Activated gamma-delta T cell treated with anti-CD3 and anti-CD28 coated beads, Interleukin-2, amount 50 U/mL, for 16 hours (primary cell): ENCODE results near the gene MRFAP1.
"Not testable (repeated sequence)": the region's sequence is repeated elsewhere in the genome, so short reads cannot be mapped to it uniquely, and the experiment has no call there.

Source experiments
- DNase-seq: peaks from one replicate; pipeline ENCODE4 v3.0.0-alpha.2; 2020; ENCODE audit warnings: low read depth

Gene MRFAP1

DNA sequence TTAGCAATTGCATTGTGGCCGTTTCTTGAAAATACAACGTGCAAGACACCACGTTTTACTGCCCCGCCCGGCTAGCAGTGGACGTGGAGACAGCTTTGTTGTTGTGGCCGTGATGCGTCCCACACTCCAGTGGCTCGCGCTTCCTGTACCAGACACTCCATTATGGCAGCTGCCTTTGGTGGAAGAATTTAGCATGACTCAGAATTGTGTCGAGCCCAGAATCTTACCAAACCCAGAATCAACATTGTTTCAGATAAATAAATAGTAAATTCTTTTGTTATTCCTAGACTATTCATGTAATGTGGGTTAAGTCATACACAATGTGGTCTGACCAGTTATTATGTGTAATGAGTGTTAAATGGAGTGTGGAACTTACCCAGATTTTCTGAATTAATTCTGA, 27.9 kb downstream of the MRFAP1 start:
- DNase-seq: no peak

- DNase-seq: no peak
Measured at GRCh38 chr4:6671648-6672047, 31.2 kb downstream of the MRFAP1 start.

DNA sequence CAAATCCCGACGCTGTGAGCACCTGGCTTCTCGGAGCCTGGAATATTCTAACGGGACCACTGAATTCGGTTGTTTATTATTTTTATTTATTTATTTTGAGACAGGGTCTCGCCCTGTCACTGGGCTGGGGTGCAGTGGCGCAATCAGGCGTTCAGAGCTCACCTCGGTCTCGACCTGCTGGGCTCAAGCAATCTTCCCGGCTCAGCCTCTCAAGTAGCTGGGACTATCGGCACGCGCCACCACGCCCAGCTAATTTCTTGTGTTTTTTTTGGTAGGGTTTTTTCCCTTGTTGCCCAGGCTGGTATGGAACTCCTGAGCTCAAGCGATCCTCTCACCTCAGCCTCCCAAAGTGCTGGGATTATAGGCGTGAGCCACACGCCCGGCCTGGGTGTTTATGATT, 31.6 kb downstream of the MRFAP1 start:
- no peak for DNase-seq

DNA sequence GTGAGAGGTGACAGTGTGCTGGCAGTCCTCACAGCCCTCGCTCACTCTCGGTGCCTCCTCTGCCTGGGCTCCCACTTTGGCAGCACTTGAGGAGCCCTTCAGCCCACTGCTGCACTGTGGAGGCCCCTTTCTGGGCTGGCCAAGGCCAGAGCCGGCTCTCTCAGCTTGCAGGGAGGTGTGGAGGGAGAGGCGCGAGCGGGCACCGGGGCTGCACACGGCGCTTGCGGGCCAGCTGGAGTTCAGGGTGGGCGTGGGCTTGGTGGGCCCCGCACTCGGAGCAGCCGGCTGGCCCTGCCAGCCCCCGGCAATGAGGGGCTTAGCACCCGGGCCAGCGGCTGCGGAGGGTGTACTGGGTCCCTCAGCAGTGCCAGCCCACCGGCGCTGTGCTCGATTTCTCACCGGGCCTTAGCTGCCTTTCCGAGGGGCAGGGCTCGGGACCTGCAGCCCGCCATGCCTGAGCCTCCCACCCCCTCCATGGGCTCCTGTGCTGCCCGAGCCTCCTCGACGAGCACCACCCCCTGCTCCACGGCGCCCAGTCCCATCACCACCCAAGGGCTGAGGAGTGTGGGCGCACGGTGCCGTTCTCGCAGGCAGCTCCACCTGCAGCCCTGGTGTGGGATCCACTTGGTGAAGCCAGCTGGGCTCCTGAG, 32.2 kb downstream of the MRFAP1 start:
- DNase-seq: not testable (repeated sequence)

GRCh38 chr4:6673191-6673659, 32.7 kb downstream of the MRFAP1 start:
- not testable (repeated sequence) for DNase-seq

GRCh38 chr4:6673660-6674499, 33.4 kb downstream of the MRFAP1 start:
- DNase-seq: peak; percentile 88

DNA sequence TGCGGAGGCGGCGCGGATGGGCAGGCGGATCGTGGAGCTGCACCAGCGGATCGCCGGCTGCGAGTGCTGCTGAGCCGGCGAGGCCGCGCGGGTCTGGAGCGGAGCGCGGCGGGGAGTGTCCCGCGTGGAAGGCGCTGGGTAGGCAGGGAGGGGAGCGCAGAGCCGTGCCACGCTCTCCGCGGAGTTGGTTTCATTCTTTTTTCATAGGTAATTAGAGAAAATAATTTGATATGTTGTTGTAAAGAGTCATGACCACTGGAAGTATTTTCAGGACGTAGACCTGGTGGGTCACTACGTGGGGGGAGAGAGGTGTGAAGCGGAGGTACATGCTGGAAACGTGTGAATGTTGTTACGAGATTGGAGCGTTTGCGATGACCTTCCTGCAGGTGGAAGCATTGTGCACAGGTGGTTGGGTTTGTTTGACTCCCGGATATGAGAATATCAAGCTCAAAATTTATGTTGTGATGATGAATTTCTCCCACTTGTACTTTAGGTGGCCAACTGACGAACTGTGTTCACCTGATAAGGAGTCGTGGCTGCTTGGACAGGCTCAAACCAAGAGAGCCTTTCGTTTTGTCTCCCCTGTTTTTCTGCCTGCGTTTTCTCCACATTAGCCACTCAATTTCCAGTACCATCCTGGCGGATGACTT, 34.1 kb downstream of the MRFAP1 start:
- peak; percentile 48 for DNase-seq

- no peak for DNase-seq
Measured at GRCh38 chr4:6676722-6677558, 36.5 kb downstream of the MRFAP1 start.

DNA sequence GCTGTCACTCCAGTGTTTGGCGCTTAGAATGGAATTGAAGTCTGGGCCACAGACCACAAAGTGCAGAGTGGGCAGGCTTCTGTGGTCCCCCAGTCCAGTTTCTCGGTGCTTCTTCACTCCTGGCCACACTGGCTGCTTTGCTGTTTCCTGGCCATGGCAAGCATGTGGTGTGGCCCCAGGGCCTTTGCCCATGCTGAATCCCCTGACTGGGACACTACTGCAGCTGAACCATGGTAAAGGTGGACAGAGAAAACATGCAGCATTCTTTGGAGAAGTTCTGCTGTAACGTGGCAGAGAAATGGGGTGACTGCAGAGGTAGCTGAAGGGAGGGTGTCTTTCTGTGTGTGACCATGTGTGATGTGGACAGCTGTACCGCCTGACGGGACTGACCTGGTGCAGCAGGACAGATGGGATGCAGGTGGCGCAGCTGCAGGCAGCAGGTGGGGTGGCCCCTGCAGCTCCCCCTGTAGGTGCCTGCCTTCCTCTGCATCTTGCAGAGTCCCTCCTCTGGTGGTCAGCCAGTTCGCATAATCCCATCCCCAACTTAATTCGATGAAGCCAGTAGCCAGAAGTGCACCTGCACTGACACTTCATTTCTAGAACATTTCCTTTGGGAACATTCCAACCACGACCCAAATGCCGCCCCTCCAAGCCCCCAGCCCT, 40.0 kb downstream of the MRFAP1 start:
- DNase-seq: no peak

GRCh38 chr4:6681191-6681590, 40.7 kb downstream of the MRFAP1 start:
- no peak for DNase-seq

DNA sequence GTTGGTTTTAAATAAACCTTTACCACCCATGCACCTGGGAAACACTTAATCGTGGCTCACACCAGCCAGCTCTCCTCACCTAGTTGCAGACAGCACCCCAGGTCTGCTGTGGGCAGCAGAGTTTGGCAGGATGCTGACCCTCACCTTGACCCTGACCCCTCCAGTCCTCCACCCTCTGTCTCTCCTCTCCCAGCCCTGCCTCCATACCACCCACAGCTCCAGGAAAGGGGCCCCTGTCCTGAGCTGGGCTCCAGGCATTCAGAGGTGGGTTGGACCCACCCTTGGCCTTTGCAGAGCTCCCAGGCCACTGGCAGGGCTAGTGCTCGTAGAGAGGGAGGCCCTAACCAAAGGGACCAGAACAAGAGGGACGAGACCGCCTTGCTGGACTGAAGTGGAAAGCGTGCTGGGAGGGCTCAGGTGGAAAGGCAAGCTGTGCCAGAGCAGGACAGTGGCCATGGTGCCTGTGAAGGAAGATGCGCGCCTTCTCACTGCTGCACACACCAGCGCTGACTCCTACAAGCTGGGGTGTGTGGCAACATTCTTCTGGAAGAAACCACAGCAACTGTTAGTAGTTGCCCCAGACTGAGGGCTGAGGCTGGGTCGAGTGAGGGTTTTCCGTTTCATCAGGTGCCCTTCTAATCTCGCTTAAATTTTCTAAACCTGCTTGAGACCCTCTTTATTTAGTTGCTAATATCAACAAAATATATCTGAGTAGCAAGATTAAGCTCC, 42.5 kb downstream of the MRFAP1 start:
- no peak for DNase-seq

- no peak for DNase-seq
Measured at GRCh38 chr4:6684656-6685055, 44.2 kb downstream of the MRFAP1 start.

DNA sequence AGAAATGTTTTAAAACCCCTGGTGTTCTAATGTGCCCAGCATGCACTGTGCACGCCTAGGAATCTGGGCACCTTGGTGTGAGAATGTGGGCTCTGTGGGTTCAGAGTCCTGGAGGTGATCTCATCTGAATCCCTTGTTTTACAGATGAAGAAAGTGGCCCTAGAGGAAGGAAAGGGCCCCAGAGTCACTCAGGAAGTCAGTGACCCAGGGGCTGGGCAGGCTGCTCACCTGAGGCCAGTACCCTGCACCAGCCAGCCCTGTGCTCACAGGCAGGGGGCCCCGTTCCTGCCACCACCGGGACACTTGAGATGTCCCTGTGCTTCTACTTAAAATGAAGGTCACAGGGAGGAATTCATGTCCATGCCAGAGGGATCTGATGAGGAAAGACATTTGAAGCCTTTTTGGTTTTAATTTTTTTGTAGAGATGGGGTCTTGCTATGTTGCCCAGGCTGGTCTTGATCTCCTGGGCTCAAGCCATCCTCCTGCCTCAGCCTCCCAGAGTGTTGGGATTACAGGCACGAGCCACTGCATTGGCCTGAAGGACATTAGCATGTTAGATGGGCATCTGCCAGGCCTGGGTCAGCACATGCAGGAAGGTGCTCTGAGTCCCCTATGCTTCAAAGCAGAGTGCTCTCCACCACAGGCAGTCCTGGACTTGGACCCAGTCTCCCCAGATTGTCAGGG, 45.8 kb downstream of the MRFAP1 start:
- no peak for DNase-seq

- DNase-seq: no peak
Measured at GRCh38 chr4:6687947-6688878, 47.7 kb downstream of the MRFAP1 start.

DNA sequence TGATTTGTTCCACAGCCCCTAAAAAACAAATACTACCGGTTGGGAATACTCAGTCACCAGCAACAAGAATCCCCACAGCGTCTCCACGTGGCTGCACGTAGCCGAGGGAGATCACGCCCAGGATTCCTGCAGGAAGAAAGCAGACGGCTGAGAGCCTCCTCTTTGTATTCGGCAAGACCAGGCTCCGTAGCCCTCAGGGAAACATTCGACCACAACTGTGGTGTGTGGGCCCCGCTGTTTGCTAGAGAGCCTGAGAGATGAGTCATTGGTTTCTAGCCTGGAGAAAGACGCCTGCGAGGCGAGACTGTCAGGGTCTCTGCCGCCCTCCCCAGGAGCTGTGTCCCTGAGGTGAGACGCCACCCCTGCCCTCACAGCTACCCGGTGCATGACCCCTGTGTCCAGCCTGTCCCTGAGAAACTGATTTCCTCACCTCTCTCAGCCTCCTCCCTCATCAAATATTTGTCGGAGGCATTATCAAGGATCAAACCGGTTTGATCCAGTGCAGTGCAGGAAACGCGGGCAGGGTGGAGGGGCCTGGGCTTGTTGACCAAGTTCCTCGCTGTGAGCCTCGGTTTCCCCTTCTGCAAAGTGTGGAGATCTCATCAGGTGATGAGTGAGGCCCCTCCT, 48.5 kb downstream of the MRFAP1 start:
- DNase-seq: peak; percentile 59

DNA sequence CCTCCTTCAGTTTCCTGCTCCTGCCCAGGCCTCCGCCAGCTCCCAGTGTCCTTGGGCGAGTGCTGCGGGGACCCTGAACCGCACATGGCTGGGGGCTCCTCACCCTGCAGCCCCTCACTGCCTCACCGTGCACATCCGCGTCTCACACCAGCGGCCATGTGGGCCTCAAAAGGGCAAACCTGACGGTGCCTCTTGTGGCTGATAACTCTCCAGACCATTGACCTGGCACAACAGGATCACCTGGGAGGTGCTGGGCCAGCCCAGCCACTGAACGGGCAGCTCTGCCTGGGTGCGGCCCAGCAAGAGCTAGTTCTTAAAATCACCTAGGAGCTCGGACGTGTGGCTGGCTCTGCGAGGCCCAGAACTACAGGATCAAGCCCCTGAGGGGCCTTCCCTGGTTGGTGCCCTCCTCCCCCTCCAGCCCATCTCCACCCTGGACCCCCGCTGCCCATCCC, 49.0 kb downstream of the MRFAP1 start:
- no peak for DNase-seq
